T-cell (primary cell): ENCODE measurements around the gene ARPC5. TPM values are rescaled to one million over a fixed set of nuclear protein-coding genes. Genes with fewer than 3 reads are reported as not detected.
"Not testable (repeated sequence)": the region's sequence is repeated elsewhere in the genome, so short reads cannot be mapped to it uniquely, and the experiment has no call there.

ENCODE experiments used
- ATAC-seq, 4 experiments: fragments of 200-7000 bp in 3 of 4; fragments of 150-1000 bp in 1 of 4; cut with Tn5 transposase; replicated peaks in 1 of 4; 1 replicate in 3 of 4; 2 replicates in 1 of 4; pipeline ENCODE4 v1.10.0; 2021; ENCODE audit warnings: moderate library complexity in 3 of 4, mild to moderate bottlenecking in 2 of 4, moderate number of reproducible peaks in 1 of 4
- CTCF ChIA-PET, 2 donors: fragments of 300-600 bp; sonication (Branson Sonifier 250); formaldehyde crosslinking; loops; one replicate each; lab custom pipeline; 2022; ENCODE audit warnings: antibody characterized with exemption in 2 of 2; lab: Charles Lee
- POLR2A ChIA-PET, 2 donors: fragments of 300-600 bp; sonication (Branson Sonifier 250); formaldehyde crosslinking; loops; one replicate each; lab custom pipeline; 2022; ENCODE audit warnings: antibody characterized with exemption in 2 of 2; lab: Charles Lee
- DNase-seq, 35 experiments: peaks; one replicate each; pipeline versions ENCODE4 v3.0.0 to v3.0.0-alpha.2; 2013 to 2023
- H3K27ac ChIP-seq: one replicate; pipeline ENCODE4 v1.5.1; 2013; ENCODE audit warnings: low read length
- H3K27me3 ChIP-seq, 2 experiments: replicated peaks in 1 of 2; 1 replicate in 1 of 2; 2 replicates in 1 of 2; pipeline versions ENCODE4 v1.6.1 to v1.7.0; 2013; ENCODE audit warnings: low read length in 1 of 2, mixed read lengths in 1 of 2; ENCODE audit not compliant: control insufficient read depth in 2 of 2, insufficient read depth in 2 of 2; ENCODE audit errors: extremely low read depth in 1 of 2
- H3K36me3 ChIP-seq, 2 donors: 1 replicate in 1 of 2; 2 replicates in 1 of 2; pipeline versions ENCODE4 v1.6.1 to v1.7.0; 2013; ENCODE audit warnings: low read length in 1 of 2; ENCODE audit not compliant: control insufficient read depth in 2 of 2, insufficient read depth in 1 of 2; ENCODE audit errors: extremely low read depth in 1 of 2
- H3K4me1 ChIP-seq, 2 experiments: 1 replicate in 1 of 2; 2 replicates in 1 of 2; pipeline versions ENCODE4 v1.6.1 to v1.7.0; 2013; ENCODE audit warnings: low read length in 2 of 2, mixed read lengths in 1 of 2; ENCODE audit not compliant: insufficient read depth in 2 of 2, control insufficient read depth in 1 of 2; ENCODE audit errors: extremely low read depth in 1 of 2
- H3K4me3 ChIP-seq, 2 donors: 1 replicate in 1 of 2; 2 replicates in 1 of 2; pipeline versions ENCODE4 v1.5.1 to v1.7.0; 2013; ENCODE audit warnings: mild to moderate bottlenecking in 2 of 2, low read length in 1 of 2, moderate library complexity in 1 of 2; ENCODE audit not compliant: control insufficient read depth in 1 of 2; ENCODE audit errors: extremely low read depth in 1 of 2
- H3K9me3 ChIP-seq: 2 replicates; pipeline ENCODE4 v1.7.0; 2013
- H3K27ac Mint-ChIP-seq, 2 donors: one replicate each; pipeline ENCODE4 v1.8.0; 2020 to 2021; ENCODE audit warnings: mild to moderate bottlenecking in 2 of 2, mixed read lengths in 2 of 2
- H3K27me3 Mint-ChIP-seq, 2 donors: one replicate each; pipeline ENCODE4 v1.8.0; 2021 to 2022; ENCODE audit warnings: mixed read lengths in 2 of 2
- H3K36me3 Mint-ChIP-seq: one replicate; pipeline ENCODE4 v1.8.0; 2021; ENCODE audit warnings: mixed read lengths
- H3K4me1 Mint-ChIP-seq, 3 donors: one replicate each; pipeline ENCODE4 v1.8.0; 2020 to 2022; ENCODE audit warnings: mixed read lengths in 3 of 3, mild to moderate bottlenecking in 1 of 3
- H3K4me3 Mint-ChIP-seq, 3 donors: one replicate each; pipeline ENCODE4 v1.8.0; 2020 to 2022; ENCODE audit warnings: mild to moderate bottlenecking in 3 of 3, mixed read lengths in 3 of 3, moderate library complexity in 3 of 3
- H3K9me3 Mint-ChIP-seq, 3 donors: one replicate each; pipeline ENCODE4 v1.8.0; 2020 to 2022; ENCODE audit warnings: mixed read lengths in 3 of 3
- WGBS: methylation state at CpG from one replicate; pipeline ENCODE4 v1.1.5; 2013; ENCODE audit warnings: missing lambda C conversion rate; ENCODE audit not compliant: insufficient coverage; 5-methylcytosine and 5-hydroxymethylcytosine counted together
- total RNA-seq, 35 experiments: library from RNA in 6 of 35; stranded (reverse) in 6 of 35; fragments of 120-200 nt in 1 of 35; gene quantifications; one replicate each; pipeline versions ENCODE4 v1.2.1 to v1.2.4 and lab custom pipeline; 2013 to 2026

The ARPC5 gene
- total RNA-seq, 5 donors from 2014 or later (not counting 1 experiment from before 2014, with no cell fraction given): 69.8 to 116 (median 106) TPM

GRCh38 chr1:183628537-183628936 is 7.0 kb downstream of the ARPC5 start:
- Histone ChIP-seq H3K4me3 (no peak overlapping the region), H3K27ac (no peak overlapping the region), H3K27me3 (no peaks in the 10 kb centered on the region), H3K36me3 (peaks cover 0 to 63% of the 10 kb centered on the region in 2 donors), H3K9me3 (no peaks in the 10 kb centered on the region), H3K4me1 (peaks cover 7 to 43% of the 10 kb centered on the region in 2 experiments)
- Mint-ChIP-seq H3K27me3 (no peaks in the 10 kb centered on the region), H3K36me3 (peaks cover 34% of the 10 kb centered on the region), H3K4me1 (peaks cover 50 to 65% (median 56%) of the 10 kb centered on the region in 3 donors), H3K9me3 (no peaks in the 10 kb centered on the region), H3K4me3 (peak overlapping the region in 1 of 3 donors; percentile 14), H3K27ac (peak overlapping the region; percentile 25 to 78)
- CTCF ChIA-PET: interaction anchor here (0.5 to 1.3 kb wide), 4 partner anchors 27 to 840 kb away, joined by 3 to 5 read pairs (median 4); no protein-coding TSS in a partner anchor
- DNase-seq: no peak
- no peak for ATAC-seq
- POLR2A ChIA-PET: interaction anchor here in 1 of 2 donors (0.6 kb wide), 1 partner anchor 1040 kb away, joined by 3 read pairs; no protein-coding TSS in a partner anchor

GRCh38 chr1:183626236-183626635 is 9.3 kb downstream of the ARPC5 start:
- H3K9me3 Mint-ChIP-seq, POLR2A ChIA-PET, H3K4me3 ChIP-seq, H3K27me3 Mint-ChIP-seq, H3K27ac ChIP-seq, DNase-seq, H3K4me3 Mint-ChIP-seq, ATAC-seq, H3K27me3 ChIP-seq, H3K9me3 ChIP-seq: not testable (repeated sequence)
- no CpG with 5 or more reads among the region's 3 CpGs for WGBS
- H3K4me1 Mint-ChIP-seq: peaks cover 31 to 49% (median 37%) of the 10 kb centered on the region in 3 donors
- peak overlapping the region; percentile 59 to 66 for H3K27ac Mint-ChIP-seq
- CTCF ChIA-PET: interaction anchor here (0.6 to 1.2 kb wide), 4 partner anchors 10 to 1030 kb away, joined by 3 to 5 read pairs (median 3); no protein-coding TSS in a partner anchor
- peaks cover 5 to 23% of the 10 kb centered on the region in 2 experiments for H3K4me1 ChIP-seq
- H3K36me3 Mint-ChIP-seq: peaks cover 39% of the 10 kb centered on the region
- peaks cover 0 to 67% of the 10 kb centered on the region in 2 donors for H3K36me3 ChIP-seq

- Mint-ChIP-seq H3K27ac (peak overlapping the region; percentile 47 to 68), H3K4me1 (peaks cover 7 to 27% (median 7%) of the 10 kb centered on the region in 3 donors), H3K4me3 (no peak overlapping the region), H3K27me3 (no peaks in the 10 kb centered on the region), H3K36me3 (peaks cover 13% of the 10 kb centered on the region), H3K9me3 (no peaks in the 10 kb centered on the region)
- Histone ChIP-seq H3K4me1 (peaks cover 3 to 4% of the 10 kb centered on the region in 2 experiments), H3K27ac (no peak overlapping the region), H3K4me3 (no peak overlapping the region), H3K27me3 (no peaks in the 10 kb centered on the region), H3K9me3 (no peaks in the 10 kb centered on the region), H3K36me3 (peaks cover 0 to 41% of the 10 kb centered on the region in 2 donors)
- 84% methylated on average over 8 of the region's 10 CpGs for WGBS
- DNase-seq (peak in 32 of 35 experiments; percentile 8 to 73 (median 34)), ATAC-seq (peak; percentile 88 to 98 (median 93))
- ChIA-PET CTCF (interaction anchor here in 1 of 2 donors (0.6 kb wide), 1 partner anchor 32 kb away, joined by 3 read pairs; no protein-coding TSS in a partner anchor), POLR2A (no interaction called here)
Measured at GRCh38 chr1:183622884-183623785, 12.4 kb downstream of the ARPC5 start.

GRCh38 chr1:183622013-183622412 is 13.6 kb downstream of the ARPC5 start:
- no peak for ATAC-seq
- Mint-ChIP-seq H3K27me3 (no peaks in the 10 kb centered on the region), H3K9me3 (no peaks in the 10 kb centered on the region), H3K27ac (peak overlapping the region; percentile 32 to 68), H3K36me3 (peaks cover 12% of the 10 kb centered on the region), H3K4me1 (peaks cover 2 to 19% (median 6%) of the 10 kb centered on the region in 3 donors), H3K4me3 (no peak overlapping the region)
- DNase-seq: no peak
- Histone ChIP-seq H3K36me3 (peaks cover 0 to 33% of the 10 kb centered on the region in 2 donors), H3K27me3 (no peaks in the 10 kb centered on the region), H3K27ac (no peak overlapping the region), H3K4me1 (peaks cover 0 to under 1% of the 10 kb centered on the region in 2 experiments), H3K4me3 (no peak overlapping the region), H3K9me3 (no peaks in the 10 kb centered on the region)
- WGBS: no CpG with 5 or more reads among the region's 1 CpG
- POLR2A ChIA-PET: no interaction called here
- CTCF ChIA-PET: no interaction called here

GRCh38 chr1:183620311-183620710 is 15.3 kb downstream of the ARPC5 start:
- Mint-ChIP-seq H3K27me3 (no peaks in the 10 kb centered on the region), H3K36me3 (peaks cover 10% of the 10 kb centered on the region), H3K9me3 (no peaks in the 10 kb centered on the region), H3K4me1 (peaks cover 0 to 12% (median 6%) of the 10 kb centered on the region in 3 donors), H3K27ac (peak overlapping the region; percentile 10 to 62), H3K4me3 (no peak overlapping the region)
- Histone ChIP-seq H3K27ac (no peak overlapping the region), H3K27me3 (no peaks in the 10 kb centered on the region), H3K9me3 (no peaks in the 10 kb centered on the region), H3K4me3 (no peak overlapping the region), H3K4me1 (no peaks in the 10 kb centered on the region), H3K36me3 (peaks cover 0 to 19% of the 10 kb centered on the region in 2 donors)
- ATAC-seq: no peak
- WGBS: no CpG with 5 or more reads among the region's 2 CpGs
- ChIA-PET POLR2A (interaction anchor here in 1 of 2 donors (0.6 kb wide), 1 partner anchor 13 kb away, joined by 3 read pairs; no protein-coding TSS in a partner anchor), CTCF (no interaction called here)
- no peak for DNase-seq

- no peak overlapping the region for H3K4me3 Mint-ChIP-seq
- H3K9me3 Mint-ChIP-seq: no peaks in the 10 kb centered on the region
- Histone ChIP-seq H3K9me3 (no peaks in the 10 kb centered on the region), H3K27ac (no peak overlapping the region), H3K27me3 (no peaks in the 10 kb centered on the region), H3K36me3 (peaks cover 0 to 14% of the 10 kb centered on the region in 2 donors), H3K4me3 (no peak overlapping the region), H3K4me1 (no peaks in the 10 kb centered on the region)
- DNase-seq (no peak), ATAC-seq (peak in 3 of 4 experiments; percentile 28 to 43 (median 38))
- peaks cover 0 to 2% of the 10 kb centered on the region in 2 donors for H3K27me3 Mint-ChIP-seq
- WGBS: no CpG with 5 or more reads among the region's 1 CpG
- ChIA-PET CTCF (no interaction called here), POLR2A (interaction anchor here in 1 of 2 donors (0.6 kb wide), 1 partner anchor 12 kb away, joined by 3 read pairs; no protein-coding TSS in a partner anchor)
- H3K36me3 Mint-ChIP-seq: peaks cover 9% of the 10 kb centered on the region
- peak overlapping the region in 1 of 2 donors; percentile 68 for H3K27ac Mint-ChIP-seq
- H3K4me1 Mint-ChIP-seq: peaks cover 0 to 11% (median 10%) of the 10 kb centered on the region in 3 donors
Measured at GRCh38 chr1:183619781-183620180, 15.8 kb downstream of the ARPC5 start.
